ENCODE measurements around the gene FGFR3. TPM values are rescaled to one million over a fixed set of nuclear protein-coding genes. Genes with fewer than 3 reads are reported as not detected.

Gene FGFR3
- polyA plus RNA-seq (2013, experiment 1 of 2): 0.65 TPM
- 0.48 TPM for polyA plus RNA-seq (2013, experiment 2 of 2)

DNA sequence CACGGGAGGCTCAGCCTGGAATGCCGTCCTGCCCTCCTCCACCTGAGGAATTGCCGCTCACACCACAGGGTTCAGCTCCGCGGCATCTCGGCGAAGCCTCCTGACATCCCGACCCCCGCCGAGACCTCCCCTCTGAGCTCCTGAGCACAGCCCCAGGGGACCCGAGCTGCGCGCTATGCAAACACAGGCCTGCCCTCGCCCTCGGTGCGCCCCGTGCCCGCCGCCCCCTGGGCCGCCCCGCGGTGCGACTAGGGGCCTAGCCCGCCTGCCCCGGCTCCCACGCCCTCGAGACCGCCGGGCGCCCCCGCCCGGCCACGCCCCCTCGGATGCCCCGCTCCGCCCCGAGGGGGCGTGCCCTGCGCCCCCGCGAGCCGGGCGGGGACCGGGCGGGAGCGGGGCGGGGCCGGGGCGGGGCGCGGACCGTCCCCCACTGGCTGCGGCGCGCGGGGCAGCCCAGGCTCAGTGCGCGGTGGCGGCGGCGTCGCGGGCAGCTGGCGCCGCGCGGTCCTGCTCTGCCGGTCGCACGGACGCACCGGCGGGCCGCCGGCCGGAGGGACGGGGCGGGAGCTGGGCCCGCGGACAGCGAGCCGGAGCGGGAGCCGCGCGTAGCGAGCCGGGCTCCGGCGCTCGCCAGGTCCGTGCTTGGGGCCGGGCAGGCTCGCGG is at the start of gene FGFR3:
Gene FGFR3, plus strand, starts transcription at position 462 of the 664 bp plus-strand sequence. CDS start 642 bp downstream, outside the sequence.
- no peak within 1 kb of the TSS for H3K4ac ChIP-seq (ENCODE audit: low read depth in 1 of 2, low read length in 2 of 2)
- 2% methylated on average over 44 of the region's 95 CpGs for WGBS
- H2AFZ ChIP-seq (ENCODE audit: low read depth, low read length): peak within 1 kb of the TSS; percentile 18
- H4K8ac ChIP-seq (ENCODE audit: low read length): no peak within 1 kb of the TSS
- H2BK120ac ChIP-seq (ENCODE audit: low read depth, low read length): no peak within 1 kb of the TSS
- no peak within 1 kb of the TSS for H3K27ac ChIP-seq (ENCODE audit: low read length, poor library complexity, severe bottlenecking)
- no peak within 1 kb of the TSS for H2BK12ac ChIP-seq (ENCODE audit: low read length in 2 of 2)
- peak within 1 kb of the TSS in 1 of 2 experiments; percentile 44 for H3K14ac ChIP-seq (ENCODE audit: low read length in 2 of 2)
- H3K23ac ChIP-seq (ENCODE audit: low read length in 2 of 2): peak within 1 kb of the TSS in 1 of 2 experiments; percentile 66
- DNase-seq: peak; percentile 11
- H2AK5ac ChIP-seq (ENCODE audit: low read length, severe bottlenecking): no peak within 1 kb of the TSS
- no peak within 1 kb of the TSS for H2BK5ac ChIP-seq (ENCODE audit: low read depth, low read length, poor library complexity, severe bottlenecking)
- H3K27me3 ChIP-seq (ENCODE audit: control insufficient read depth in 1 of 2, insufficient read depth in 1 of 2, low read length in 2 of 2): peaks cover 52 to 67% of the 10 kb centered on the region in 2 experiments
- H3K36me3 ChIP-seq (ENCODE audit: control insufficient read depth in 1 of 2, insufficient read depth in 2 of 2, low read depth in 1 of 2, low read length in 2 of 2): no peaks in the 10 kb centered on the region
- no peaks in the 10 kb centered on the region for H3K9me3 ChIP-seq (ENCODE audit: control insufficient read depth, low read length)
- H4K91ac ChIP-seq (ENCODE audit: low read length): peak within 1 kb of the TSS; percentile 50
- no peak within 1 kb of the TSS for H2BK15ac ChIP-seq (ENCODE audit: low read depth, poor library complexity, severe bottlenecking)
- H3K79me1 ChIP-seq (replicated peaks; ENCODE audit: low read length, poor library complexity, severe bottlenecking): no peaks in the 10 kb centered on the region
- H3K9ac ChIP-seq (ENCODE audit: low read length): no peak within 1 kb of the TSS
- H3K4me2 ChIP-seq (ENCODE audit: low read length, poor library complexity, severe bottlenecking): peak within 1 kb of the TSS; percentile 84
- H3K4me3 ChIP-seq (ENCODE audit: insufficient read depth in 1 of 2, low read depth in 1 of 2, low read length in 2 of 2): peak within 1 kb of the TSS in 1 of 2 experiments; percentile 53
- H3K18ac ChIP-seq (ENCODE audit: low read depth in 1 of 2, low read length in 2 of 2): peak within 1 kb of the TSS; percentile 49 to 54
- peaks cover 36% of the 10 kb centered on the region for H3K4me1 ChIP-seq (ENCODE audit: control insufficient read depth, insufficient read depth, low read depth, low read length)

- H4K8ac ChIP-seq (ENCODE audit: low read length): no peak overlapping the region
Observed at GRCh38 chr4:1743551-1743950, 49.5 kb upstream of the FGFR3 start.

GRCh38 chr4:1743975-1744374 is 49.1 kb upstream of the FGFR3 start:
- no peak overlapping the region for H3K27ac ChIP-seq (ENCODE audit: low read length, poor library complexity, severe bottlenecking)
- no peak overlapping the region for H3K18ac ChIP-seq (ENCODE audit: low read depth in 1 of 2, low read length in 2 of 2)
- H3K4me2 ChIP-seq (ENCODE audit: low read length, poor library complexity, severe bottlenecking): no peak overlapping the region
- H3K79me1 ChIP-seq (replicated peaks; ENCODE audit: low read length, poor library complexity, severe bottlenecking): peaks cover 18% of the 10 kb centered on the region
- H2BK12ac ChIP-seq (ENCODE audit: low read length in 2 of 2): no peak overlapping the region
- H3K14ac ChIP-seq (ENCODE audit: low read length in 2 of 2): no peak overlapping the region
- peaks cover 13 to 55% of the 10 kb centered on the region in 2 experiments for H3K36me3 ChIP-seq (ENCODE audit: control insufficient read depth in 1 of 2, insufficient read depth in 2 of 2, low read depth in 1 of 2, low read length in 2 of 2)
- no peak overlapping the region for H3K4me3 ChIP-seq (ENCODE audit: insufficient read depth in 1 of 2, low read depth in 1 of 2, low read length in 2 of 2)
- H2AK5ac ChIP-seq (ENCODE audit: low read length, severe bottlenecking): no peak overlapping the region
- no peak overlapping the region for H2AFZ ChIP-seq (ENCODE audit: low read depth, low read length)
- H3K9me3 ChIP-seq (ENCODE audit: control insufficient read depth, low read length): peaks cover 4% of the 10 kb centered on the region
- DNase-seq: no peak
- no peak overlapping the region for H2BK5ac ChIP-seq (ENCODE audit: low read depth, low read length, poor library complexity, severe bottlenecking)
- H2BK15ac ChIP-seq (ENCODE audit: low read depth, poor library complexity, severe bottlenecking): no peak overlapping the region
- no peak overlapping the region for H4K91ac ChIP-seq (ENCODE audit: low read length)
- H3K4me1 ChIP-seq (ENCODE audit: control insufficient read depth, insufficient read depth, low read depth, low read length): peaks cover 12% of the 10 kb centered on the region
- no peak overlapping the region for H4K8ac ChIP-seq (ENCODE audit: low read length)
- H3K9ac ChIP-seq (ENCODE audit: low read length): no peak overlapping the region
- H3K27me3 ChIP-seq (ENCODE audit: control insufficient read depth in 1 of 2, insufficient read depth in 1 of 2, low read length in 2 of 2): peaks cover 0 to 7% of the 10 kb centered on the region in 2 experiments
- H3K23ac ChIP-seq (ENCODE audit: low read length in 2 of 2): no peak overlapping the region
- H2BK120ac ChIP-seq (ENCODE audit: low read depth, low read length): no peak overlapping the region
- no peak overlapping the region for H3K4ac ChIP-seq (ENCODE audit: low read depth in 1 of 2, low read length in 2 of 2)
- 96% methylated on average over 6 of the region's 6 CpGs for WGBS

More at GRCh38 chr4:1743551-1743950, 49.5 kb upstream of the FGFR3 start:
- Histone ChIP-seq H2BK12ac (ENCODE audit: low read length in 2 of 2) (no peak overlapping the region), H3K4ac (ENCODE audit: low read depth in 1 of 2, low read length in 2 of 2) (no peak overlapping the region), H3K79me1 (replicated peaks; ENCODE audit: low read length, poor library complexity, severe bottlenecking) (peaks cover 18% of the 10 kb centered on the region), H3K4me3 (ENCODE audit: insufficient read depth in 1 of 2, low read depth in 1 of 2, low read length in 2 of 2) (no peak overlapping the region), H3K9ac (ENCODE audit: low read length) (no peak overlapping the region), H2AFZ (ENCODE audit: low read depth, low read length) (no peak overlapping the region), H3K27ac (ENCODE audit: low read length, poor library complexity, severe bottlenecking) (no peak overlapping the region), H3K9me3 (ENCODE audit: control insufficient read depth, low read length) (peaks cover 7% of the 10 kb centered on the region), H2BK120ac (ENCODE audit: low read depth, low read length) (no peak overlapping the region), H3K4me2 (ENCODE audit: low read length, poor library complexity, severe bottlenecking) (no peak overlapping the region), H3K36me3 (ENCODE audit: control insufficient read depth in 1 of 2, insufficient read depth in 2 of 2, low read depth in 1 of 2, low read length in 2 of 2) (peaks cover 15 to 58% of the 10 kb centered on the region in 2 experiments), H3K27me3 (ENCODE audit: control insufficient read depth in 1 of 2, insufficient read depth in 1 of 2, low read length in 2 of 2) (peaks cover 0 to 7% of the 10 kb centered on the region in 2 experiments), H3K4me1 (ENCODE audit: control insufficient read depth, insufficient read depth, low read depth, low read length) (peaks cover 12% of the 10 kb centered on the region), H2BK15ac (ENCODE audit: low read depth, poor library complexity, severe bottlenecking) (no peak overlapping the region), H4K91ac (ENCODE audit: low read length) (no peak overlapping the region), H2BK5ac (ENCODE audit: low read depth, low read length, poor library complexity, severe bottlenecking) (no peak overlapping the region), H2AK5ac (ENCODE audit: low read length, severe bottlenecking) (no peak overlapping the region), H3K14ac (ENCODE audit: low read length in 2 of 2) (no peak overlapping the region), H3K18ac (ENCODE audit: low read depth in 1 of 2, low read length in 2 of 2) (no peak overlapping the region), H3K23ac (ENCODE audit: low read length in 2 of 2) (no peak overlapping the region)
- 73% methylated on average over 12 of the region's 12 CpGs for WGBS
- no peak for DNase-seq

DNA sequence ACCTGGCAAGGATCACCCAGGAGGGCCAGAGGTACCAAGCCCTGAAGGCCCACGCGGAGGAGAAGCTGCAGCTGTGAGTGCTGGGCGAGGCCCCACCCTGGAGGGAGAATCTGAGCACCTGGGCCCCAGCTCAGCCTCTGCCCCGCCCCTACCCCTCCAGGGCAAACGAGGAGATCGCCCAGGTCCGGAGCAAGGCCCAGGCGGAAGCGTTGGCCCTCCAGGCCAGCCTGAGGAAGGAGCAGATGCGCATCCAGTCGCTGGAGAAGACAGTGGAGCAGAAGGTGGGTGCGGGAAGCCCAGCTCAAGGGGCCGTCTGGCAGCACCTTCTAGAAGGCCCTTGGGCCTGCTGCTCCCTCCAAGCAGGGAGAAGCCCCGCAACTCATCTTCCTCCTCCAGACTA is 48.5 kb upstream of the FGFR3 start:
- Histone ChIP-seq H2AFZ (ENCODE audit: low read depth, low read length) (no peak overlapping the region), H3K36me3 (ENCODE audit: control insufficient read depth in 1 of 2, insufficient read depth in 2 of 2, low read depth in 1 of 2, low read length in 2 of 2) (peaks cover 13 to 49% of the 10 kb centered on the region in 2 experiments), H3K4me1 (ENCODE audit: control insufficient read depth, insufficient read depth, low read depth, low read length) (peaks cover 12% of the 10 kb centered on the region), H3K14ac (ENCODE audit: low read length in 2 of 2) (no peak overlapping the region), H3K79me1 (replicated peaks; ENCODE audit: low read length, poor library complexity, severe bottlenecking) (peaks cover 14% of the 10 kb centered on the region), H3K9me3 (ENCODE audit: control insufficient read depth, low read length) (no peaks in the 10 kb centered on the region), H3K18ac (ENCODE audit: low read depth in 1 of 2, low read length in 2 of 2) (no peak overlapping the region), H2BK120ac (ENCODE audit: low read depth, low read length) (no peak overlapping the region), H3K4ac (ENCODE audit: low read depth in 1 of 2, low read length in 2 of 2) (no peak overlapping the region), H2BK5ac (ENCODE audit: low read depth, low read length, poor library complexity, severe bottlenecking) (no peak overlapping the region), H3K23ac (ENCODE audit: low read length in 2 of 2) (no peak overlapping the region), H3K4me3 (ENCODE audit: insufficient read depth in 1 of 2, low read depth in 1 of 2, low read length in 2 of 2) (no peak overlapping the region), H3K27ac (ENCODE audit: low read length, poor library complexity, severe bottlenecking) (no peak overlapping the region), H3K9ac (ENCODE audit: low read length) (no peak overlapping the region), H4K91ac (ENCODE audit: low read length) (no peak overlapping the region), H4K8ac (ENCODE audit: low read length) (no peak overlapping the region), H2BK12ac (ENCODE audit: low read length in 2 of 2) (no peak overlapping the region), H3K4me2 (ENCODE audit: low read length, poor library complexity, severe bottlenecking) (no peak overlapping the region), H2BK15ac (ENCODE audit: low read depth, poor library complexity, severe bottlenecking) (no peak overlapping the region), H3K27me3 (ENCODE audit: control insufficient read depth in 1 of 2, insufficient read depth in 1 of 2, low read length in 2 of 2) (peaks cover 0 to 7% of the 10 kb centered on the region in 2 experiments), H2AK5ac (ENCODE audit: low read length, severe bottlenecking) (no peak overlapping the region)
- DNase-seq: no peak
- 96% methylated on average over 14 of the region's 14 CpGs for WGBS
